GM21526 (cell line): ENCODE results near the gene DOK4.

Source experiments
- ATAC-seq: cut with Tn5 transposase; IDR thresholded peaks from one replicate; pipeline ENCODE4 v1.9.1; 2021; ENCODE audit warnings: moderate library complexity; ENCODE audit not compliant: unreplicated experiment, low FRiP score

DOK4 gene

DNA sequence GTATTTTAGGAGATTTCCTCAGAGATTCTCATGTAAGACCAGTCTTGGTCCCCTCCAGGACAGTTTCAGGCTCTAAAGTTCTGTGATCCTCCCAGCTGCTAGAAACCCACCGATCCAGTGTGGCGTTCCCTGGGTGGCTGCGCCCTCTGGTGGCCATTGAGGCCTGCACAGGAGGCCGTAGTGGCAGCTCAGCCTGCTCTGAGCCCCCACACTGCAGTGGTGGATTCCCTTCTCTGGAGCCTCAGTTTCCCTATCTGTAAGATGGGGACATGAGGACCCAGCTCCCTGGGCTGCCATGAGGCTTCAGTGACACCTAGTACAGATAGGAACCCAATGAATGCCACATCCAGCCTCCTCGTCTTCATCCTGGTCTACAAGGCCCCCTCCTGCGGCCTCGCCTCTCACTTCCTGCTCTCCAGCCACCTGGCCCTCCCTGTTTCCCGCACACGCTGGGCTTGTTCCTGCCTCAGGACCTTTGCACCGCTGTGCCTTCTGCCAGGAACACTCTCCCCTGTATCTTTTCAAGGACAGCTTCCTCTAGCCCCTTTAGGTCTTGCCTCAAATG, 33.6 kb upstream of the DOK4 start:
- ATAC-seq, result no peak

- ATAC-seq, result no peak
Measured at GRCh38 chr16:57518922-57519321, 32.6 kb upstream of the DOK4 start.

DNA sequence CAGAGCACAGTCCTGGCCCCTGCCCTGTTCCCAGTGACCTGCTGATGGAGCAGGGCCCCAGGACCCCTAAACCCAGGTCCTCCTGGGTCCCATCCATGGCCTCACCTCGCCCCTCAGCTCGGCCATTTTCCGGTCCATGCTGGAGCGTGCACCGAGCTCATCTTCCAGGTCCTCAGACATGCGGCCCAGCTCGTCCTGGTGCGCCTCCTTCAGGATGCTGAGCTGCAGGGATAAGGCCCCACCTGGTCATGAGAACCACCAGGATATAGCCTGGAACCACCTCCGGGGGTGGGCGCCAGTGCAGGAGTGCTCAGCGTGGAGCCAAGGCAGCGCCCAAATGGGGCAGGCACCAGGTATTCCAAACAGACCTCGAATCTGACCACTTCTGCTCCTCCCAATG, 32.2 kb upstream of the DOK4 start:
- no peak for ATAC-seq

DNA sequence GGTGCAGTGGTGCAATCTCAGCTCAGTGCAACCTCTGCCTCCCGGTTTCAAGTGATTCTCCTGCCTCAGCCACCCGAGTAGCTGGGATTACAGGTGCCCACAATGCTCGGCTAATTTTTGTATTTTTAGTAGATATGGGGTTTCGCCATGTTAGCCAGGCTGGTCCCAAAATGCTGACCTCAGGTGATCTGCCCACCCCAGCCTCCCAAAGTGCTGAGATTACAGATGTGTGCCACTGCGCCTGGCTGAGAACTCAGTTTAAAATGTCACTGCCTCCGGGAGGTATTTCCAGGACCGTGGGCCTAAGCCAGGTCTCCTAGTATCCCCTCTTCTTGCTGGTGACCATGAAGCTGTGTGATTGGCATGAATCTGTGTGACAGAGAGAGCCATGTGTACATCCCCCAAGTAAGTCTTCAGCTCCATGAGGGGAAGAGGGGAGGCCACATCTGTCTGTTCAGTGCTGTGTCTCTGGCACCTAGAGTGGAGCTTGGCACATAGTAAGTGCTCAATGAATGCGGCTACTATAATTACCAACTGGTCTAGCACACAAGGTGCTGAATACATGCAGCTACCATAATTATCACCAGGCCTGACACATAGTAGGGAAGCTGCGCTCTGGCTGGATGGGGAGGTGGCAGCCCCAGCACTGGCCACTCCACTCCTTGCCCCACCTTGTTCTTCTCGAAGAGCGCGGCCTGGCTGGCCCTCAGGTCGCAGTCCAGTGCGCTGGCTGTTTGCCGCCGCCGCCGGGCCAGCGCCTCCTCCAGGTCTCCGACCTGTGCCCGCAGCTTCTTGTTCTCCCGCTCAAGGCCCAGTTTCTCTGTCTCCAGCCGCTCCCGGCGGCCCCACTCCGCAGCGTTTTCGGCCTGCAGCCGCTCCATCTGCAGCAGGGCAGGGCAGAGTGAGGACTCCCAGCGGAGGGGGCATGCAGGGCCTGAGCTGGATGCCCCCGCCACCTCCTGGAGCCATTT, 31.4 kb upstream of the DOK4 start:
- no peak for ATAC-seq

- no peak for ATAC-seq
Measured at GRCh38 chr16:57516773-57517172, 30.5 kb upstream of the DOK4 start.

- ATAC-seq, result no peak
Measured at GRCh38 chr16:57516176-57516725, 30.0 kb upstream of the DOK4 start.

DNA sequence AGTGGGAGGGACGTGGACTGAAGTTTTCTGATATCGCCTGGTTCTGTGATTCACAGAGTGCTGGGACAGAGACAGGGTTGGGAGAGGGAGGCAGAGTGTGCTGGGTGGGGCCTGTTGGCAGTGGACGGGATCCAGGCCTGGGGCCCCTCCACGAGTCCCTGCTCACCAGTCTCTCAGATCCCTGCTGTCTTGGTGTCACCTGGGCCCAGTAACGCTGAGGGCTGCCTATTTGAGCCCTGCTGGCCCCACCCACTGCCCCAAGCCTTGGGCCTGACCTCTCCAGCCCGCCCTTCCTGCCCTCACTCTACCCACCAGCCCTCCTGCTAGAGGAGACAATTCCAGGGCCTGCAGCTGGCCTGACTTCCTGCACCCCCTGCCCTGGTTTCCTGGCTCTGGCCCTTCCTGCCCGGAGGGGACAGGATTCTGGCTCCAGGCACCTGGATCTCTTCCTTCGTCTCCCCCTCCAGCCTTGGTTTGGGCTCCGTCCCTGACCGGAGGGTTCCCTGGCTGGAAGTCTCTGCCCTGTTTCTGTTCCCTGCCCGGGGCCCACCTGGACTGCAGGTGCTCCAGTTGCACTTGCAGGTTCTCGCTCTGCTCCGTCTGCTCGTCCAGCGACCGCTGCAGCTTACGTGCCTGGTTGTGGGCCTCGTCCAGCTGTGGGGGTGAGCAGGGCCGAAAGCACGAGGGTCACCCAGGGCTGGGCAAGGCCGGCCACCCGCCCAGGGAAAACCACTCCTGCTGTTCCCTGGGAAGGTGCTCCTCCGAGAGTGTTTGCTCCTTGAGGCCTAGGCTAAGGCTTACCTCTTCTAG, 28.7 kb upstream of the DOK4 start:
- ATAC-seq, result no peak

GRCh38 chr16:57514371-57514770, 28.1 kb upstream of the DOK4 start:
- ATAC-seq, result no peak

DNA sequence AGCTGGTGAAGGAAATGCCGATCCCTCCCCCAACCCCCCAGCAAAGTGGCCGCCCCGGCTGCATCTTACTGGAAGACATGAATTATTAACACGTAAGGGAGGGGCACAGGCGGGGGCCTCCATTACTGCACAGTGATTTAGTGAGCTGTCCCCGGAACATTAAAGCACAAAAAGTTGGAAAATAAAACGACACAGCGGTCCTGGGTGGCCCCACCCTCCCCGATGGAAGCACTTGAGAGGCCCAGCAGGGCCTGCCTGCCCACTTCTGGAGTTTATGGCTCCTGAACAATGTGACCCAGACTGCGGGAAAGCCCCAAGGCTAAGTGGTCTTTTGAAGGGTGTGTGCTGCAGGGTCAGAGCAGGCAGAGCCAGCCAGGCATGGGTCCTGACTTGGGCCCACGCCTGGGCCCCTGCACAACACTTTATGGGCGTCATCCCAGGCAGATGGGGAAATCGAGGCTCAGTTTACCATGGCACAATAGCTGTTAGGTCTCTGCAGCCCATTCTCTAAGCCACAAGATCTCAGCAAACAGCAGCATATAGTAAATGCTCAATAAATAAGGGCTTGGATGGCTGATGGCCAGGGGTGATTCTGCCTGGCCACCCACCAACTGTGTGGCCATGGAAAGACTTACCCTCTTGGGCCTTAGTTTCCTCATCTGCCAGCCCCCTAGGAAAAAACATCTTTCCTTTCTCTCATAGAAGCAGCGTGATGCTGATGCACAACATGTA, 27.2 kb upstream of the DOK4 start:
- no peak for ATAC-seq

- ATAC-seq, result no peak
Measured at GRCh38 chr16:57512296-57513001, 26.2 kb upstream of the DOK4 start.

DNA sequence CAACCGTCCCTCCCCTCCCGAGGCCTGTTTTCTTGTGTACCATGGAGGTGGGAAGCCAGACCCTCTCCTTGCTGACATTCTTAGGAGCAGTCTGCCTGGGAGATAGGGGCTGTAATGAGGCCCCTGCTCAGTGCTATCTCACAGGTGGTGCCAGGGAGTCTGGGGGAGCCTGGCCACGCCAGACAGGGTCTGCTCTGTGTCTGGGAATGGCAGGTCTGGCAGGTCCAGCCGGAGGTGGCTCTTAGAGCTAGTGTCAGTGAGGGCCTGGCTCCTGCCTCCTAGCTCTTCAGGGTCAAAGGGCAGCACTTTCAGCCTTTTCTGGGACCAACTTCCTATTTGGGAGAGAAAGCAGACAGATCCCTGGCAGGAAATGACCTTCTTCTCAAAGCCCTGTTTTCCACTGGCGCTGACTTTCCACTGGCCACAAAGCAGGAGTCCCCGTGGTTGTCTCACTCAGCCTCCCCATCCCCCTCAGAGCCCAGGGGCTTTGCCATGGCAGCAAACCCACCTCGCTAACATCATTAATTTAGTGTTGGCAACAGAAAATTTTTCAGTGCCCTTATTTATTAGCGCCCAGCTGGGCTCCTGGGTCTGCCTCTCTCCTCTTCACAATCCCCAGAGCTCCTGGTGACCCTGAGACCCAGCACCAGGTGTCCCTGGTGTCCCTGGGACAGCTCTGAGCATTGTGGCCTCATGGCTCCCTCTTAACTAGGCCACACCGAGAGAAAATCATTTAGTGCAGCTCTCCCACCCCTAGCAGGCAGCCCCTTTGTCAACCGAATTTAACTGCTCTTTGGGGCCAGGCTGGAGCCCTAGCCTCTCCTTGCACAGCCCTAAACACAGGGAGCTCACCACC, 24.0 kb upstream of the DOK4 start:
- ATAC-seq, result no peak

DNA sequence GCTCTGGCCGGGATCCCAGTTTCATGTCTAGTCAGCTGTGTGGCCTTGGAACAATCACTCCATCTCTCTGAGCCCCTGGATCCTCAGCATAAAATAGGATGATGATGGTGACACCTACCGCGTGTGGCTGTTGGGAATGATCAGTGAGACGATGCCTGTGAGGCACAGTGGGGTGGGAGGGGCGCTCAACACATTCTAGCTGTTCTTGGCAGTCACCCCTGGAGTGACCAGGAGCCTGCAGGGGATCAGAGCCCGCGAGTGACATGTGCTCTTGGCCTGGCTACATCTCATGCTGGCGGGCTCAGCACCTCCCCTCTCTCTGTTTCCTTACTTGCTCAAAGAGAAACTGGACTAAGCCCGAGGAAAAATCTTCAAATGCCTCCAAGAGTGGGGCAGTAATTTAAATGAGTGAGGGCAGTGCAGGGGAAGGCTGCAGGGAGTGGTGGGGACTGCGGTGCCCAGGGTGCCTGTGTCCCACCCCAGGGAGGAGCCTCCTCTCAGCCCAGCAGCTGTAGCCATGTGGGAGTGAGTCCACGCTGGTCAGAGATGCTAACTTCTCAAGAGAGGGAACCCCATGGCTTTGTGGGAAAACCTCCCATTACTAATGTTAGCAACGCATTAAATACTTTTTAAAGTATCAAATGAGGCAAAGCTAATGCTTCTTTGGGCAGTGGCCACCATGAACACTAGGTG, 23.1 kb upstream of the DOK4 start:
- no peak for ATAC-seq

DNA sequence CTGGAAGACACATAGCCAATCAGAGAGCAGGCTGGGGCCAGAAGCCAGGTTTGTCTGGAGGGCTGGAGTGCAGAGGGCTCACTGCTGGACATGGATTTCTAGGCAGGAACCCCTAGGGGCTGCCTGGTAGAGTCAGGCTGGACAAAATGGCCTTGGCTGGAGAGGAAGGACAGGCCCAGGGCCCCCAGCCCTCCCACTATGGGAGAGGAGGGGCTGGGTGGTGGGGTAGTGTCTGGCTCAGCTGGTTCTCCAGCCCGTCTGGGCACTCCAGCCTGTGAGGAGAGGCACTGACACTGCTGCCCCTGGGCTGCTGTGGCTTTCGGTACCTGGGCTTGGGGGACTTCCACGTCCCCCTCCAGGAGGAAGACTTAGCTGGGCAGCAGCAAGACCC, 21.7 kb upstream of the DOK4 start:
- ATAC-seq, result no peak

GRCh38 chr16:57507136-57508034, 21.1 kb upstream of the DOK4 start:
- ATAC-seq, result no peak

- ATAC-seq, result no peak
Measured at GRCh38 chr16:57505169-57505568, 18.9 kb upstream of the DOK4 start.

DNA sequence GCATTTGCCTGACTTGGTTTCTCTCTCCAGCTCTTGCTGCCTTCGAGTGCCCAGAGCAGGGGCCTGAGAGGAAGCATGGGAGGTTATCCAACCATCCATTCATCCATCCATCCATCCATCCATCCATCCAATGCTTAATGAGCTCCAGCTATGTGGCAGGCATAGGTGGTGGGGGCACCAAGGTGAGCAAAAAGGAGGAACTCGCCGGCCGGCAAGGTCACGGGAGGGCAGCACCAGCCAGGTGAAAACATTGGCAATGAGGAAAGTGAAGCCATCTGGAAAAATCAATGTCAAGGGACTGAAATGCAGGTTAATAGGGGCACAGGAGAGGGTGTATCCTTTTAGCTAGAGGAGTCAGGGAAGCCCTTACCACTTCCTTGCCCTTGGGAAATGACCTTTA, 18.2 kb upstream of the DOK4 start:
- no peak for ATAC-seq

GRCh38 chr16:57504001-57504400, 17.7 kb upstream of the DOK4 start:
- no peak for ATAC-seq
